Left renal pelvis (tissue), 4 donors: ENCODE measurements around the gene RNU5D-1. TPM values are rescaled to one million over a fixed set of nuclear protein-coding genes. Genes with fewer than 3 reads are reported as not detected.
A peak's percentile ranks its signal among the peaks of the same experiment; 100 is the strongest.
"Not testable (repeated sequence)": the region's sequence is repeated elsewhere in the genome, so short reads cannot be mapped to it uniquely, and the experiment has no call there.

Experiments
- DNase-seq, 4 donors: peaks; one replicate each; pipeline ENCODE4 v3.0.0-alpha.2; 2013; ENCODE audit warnings: low read depth in 4 of 4, low spot score in 3 of 4
- polyA plus RNA-seq, 4 donors: library from polyadenylated mRNA; unstranded; fragments of 120-200 nt; gene quantifications; one replicate each; pipeline ENCODE4 v1.2.1, GENCODE V29; 2013; ENCODE audit not compliant: insufficient read length in 4 of 4

Gene RNU5D-1
- polyA plus RNA-seq, result not detected

DNA sequence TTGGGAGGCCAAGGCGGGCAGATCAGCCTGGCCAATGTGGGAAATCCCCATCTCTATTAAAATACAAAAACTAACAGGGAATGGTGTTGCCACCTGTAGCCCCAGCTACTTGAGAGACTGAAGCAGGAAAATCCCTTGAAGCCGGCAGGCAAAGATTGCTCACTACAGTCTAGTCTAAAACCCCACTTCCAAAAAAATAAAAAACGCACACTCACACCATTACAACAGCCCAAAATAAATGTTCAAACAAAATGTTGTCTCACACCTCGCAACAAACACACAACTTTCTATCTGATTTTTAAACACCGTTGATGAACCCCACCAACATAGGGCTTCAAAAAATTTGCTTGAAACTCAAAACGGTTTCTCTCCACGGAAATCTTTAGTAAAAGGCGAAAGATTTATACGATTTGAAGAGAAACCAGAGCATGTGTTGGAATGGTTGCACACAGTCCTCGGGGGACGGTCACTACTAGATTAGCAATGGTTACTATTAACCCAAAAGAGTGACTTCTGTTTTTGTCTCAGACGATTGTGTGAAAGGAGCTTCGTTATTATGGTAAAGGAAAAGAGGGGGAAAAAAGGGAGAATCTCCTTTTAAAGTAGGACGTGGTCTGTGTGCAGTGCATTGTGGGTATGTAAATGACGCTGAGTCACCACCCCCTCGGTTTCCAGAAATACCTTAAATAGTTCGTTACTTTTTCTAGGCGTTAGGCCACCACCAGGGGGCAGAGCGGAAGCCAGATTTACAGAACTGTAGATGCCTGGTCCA is at the start of gene RNU5D-1:
Gene RNU5D-1 (minus strand): TSS at position 430 of the 772 bp plus-strand sequence.
- peak; percentile 91 to 96 (median 94) for DNase-seq

DNA sequence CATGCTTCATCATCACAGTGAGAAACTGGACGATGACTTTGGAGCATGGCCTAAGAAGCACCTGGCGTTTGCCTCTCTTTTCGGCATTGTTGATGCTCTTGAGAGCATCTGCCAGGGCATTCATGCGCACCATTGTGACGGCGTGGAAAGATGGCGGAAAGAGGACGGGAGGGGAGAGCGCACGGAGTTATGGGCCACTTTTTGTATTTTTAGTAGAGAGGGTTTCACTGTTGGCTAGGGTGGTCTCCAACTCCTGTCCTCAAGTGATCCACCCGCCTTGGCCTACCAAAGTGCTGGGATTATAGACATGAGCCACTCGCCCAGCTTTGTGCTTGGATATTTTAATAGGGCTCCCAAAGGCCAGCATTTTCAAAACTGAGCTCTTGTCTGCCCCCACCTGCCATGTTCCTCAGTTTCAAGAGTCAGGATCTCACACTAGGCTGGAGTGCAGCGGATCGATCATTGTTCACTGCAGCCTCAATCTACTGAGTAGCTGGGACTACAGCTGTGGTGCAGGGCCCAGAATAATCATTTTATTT is 49.7 kb upstream of the RNU5D-1 start:
- DNase-seq, result no peak

DNA sequence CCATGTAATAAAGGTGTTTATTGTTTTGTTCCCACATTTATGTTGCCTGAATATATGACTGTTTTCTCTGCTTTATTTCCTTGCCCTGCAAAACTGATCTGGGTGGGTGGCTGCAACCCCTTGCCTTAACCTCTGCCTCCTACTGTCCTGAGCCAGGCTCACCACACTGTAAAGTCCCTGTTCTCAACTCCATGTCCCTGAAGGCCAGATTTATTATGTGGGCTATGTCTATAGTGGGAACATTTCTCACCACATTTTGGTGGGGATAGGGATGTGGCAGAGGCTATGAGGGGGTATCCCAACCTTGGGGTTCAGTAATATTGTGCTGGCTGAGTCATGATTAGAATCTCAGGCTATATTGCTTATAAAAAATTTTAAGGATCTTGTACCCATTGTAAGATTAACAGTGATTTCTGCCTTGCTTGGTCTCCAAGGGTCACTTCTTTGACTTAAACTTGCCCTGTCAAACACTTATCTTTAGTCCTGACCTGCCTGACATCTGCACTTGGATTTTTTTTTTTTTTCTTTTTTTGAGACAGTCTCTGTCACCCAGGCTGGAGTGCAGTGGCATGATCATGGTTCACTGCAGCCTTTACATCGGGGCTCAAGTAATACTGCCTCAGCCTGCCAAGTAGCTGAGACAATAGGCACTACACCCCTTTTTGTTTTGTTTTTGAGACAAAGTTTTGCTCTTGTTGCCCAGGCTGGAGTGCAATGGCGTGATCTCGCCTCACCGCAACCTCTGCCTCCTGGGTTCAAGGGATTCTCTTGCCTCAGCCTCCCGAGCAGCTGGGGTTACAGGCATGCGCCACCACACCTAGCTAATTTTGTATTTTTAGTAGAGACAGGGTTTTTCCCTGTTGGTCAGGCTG is 48.0 kb upstream of the RNU5D-1 start:
- DNase-seq, result no peak

DNA sequence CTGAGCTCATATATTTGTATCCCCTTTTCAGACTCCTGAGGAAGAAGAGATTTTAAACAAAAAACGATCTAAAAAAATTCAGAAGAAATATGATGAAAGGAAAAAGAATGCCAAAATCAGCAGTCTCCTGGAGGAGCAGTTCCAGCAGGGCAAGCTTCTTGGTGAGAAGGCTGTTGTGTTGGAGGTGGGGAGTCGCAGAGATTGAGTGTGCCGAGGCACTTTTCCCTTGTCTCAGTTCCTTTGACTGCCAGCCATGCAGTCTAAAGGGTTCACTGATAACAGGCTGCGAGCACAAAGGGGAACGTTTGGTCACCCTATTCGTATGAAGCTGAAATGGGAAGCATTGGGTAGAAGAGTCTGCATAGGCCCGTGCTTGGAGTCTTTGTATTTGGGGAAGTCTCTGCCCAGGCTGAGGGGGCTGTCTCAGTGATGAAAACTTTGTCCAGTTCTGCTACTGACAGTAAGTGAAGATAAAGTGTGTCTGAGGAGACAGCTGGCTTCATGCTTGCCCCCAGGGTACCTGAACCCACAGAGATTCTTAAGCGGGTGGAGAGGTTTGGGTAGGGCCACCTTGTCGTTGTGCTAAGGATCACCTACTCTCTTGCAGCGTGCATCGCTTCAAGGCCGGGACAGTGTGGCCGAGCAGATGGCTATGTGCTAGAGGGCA is 47.1 kb upstream of the RNU5D-1 start:
- no peak for DNase-seq

DNA sequence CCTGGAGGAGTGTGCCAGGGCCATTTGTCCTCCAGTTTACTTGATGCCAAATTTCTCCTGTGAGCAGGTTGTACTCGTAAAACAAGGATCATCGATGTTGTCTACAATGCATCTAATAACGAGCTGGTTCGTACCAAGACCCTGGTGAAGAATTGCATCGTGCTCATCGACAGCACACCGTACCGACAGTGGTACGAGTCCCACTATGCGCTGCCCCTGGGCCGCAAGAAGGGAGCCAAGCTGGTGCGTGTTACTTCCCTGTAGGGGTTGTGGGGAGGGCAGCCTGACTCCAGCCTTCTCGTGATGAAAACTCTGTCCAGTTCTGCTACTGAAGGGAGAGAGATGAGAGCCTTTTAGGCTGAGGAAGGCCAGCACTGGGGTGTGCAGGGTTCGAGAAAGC is 46.6 kb upstream of the RNU5D-1 start:
- no peak for DNase-seq

DNA sequence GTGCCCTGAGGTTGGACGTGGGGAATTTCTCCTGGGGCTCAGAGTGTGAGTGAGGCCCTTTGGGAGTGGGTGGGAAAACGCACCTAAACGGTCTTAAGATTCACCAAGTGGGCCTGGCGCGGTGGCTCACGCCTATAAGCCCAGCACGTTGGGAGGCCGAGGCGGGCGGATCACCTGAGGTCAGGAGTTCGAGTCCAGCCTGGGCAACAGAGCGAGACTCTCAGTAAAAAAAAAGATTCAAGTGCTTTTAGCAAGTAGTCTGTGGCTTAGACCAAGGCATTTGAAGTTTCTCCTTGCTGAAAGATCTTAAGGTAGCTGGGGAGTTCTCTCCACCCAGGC is 45.7 kb upstream of the RNU5D-1 start:
- DNase-seq, result no peak

DNA sequence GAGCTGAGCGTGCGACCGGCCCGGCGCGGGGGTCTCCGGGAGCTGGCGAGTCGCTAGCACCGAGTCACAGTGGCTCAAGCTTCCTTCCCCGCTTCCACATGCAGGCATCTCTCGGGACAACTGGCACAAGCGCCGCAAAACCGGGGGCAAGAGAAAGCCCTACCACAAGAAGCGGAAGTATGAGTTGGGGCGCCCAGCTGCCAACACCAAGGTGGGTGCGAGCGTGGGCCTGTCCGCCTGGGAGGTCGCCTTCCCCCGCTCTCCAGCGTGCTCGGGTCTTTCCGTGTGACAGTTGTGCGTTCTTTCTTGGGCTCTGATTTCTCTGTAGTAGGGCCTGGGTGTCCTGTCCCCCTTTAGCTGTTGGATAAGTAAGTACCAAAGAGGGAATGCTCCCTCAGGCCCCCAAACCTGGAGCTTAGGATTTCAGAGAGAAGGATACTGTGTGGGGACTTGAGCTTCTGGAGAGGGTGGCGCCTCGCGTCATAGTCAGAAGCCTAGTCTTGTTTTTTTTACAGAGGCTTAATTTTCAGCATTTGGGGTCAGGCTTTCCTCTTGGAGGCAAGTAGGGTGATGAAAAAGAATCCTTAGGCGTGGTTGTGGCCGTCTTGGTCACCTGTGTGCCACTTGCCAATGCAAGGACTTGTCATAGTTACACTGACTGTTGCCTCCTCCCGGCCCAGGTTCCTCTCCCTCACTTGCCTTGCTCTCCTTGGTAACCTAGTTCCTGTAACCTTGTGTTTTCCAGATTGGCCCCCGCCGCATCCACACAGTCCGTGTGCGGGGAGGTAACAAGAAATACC is 45.2 kb upstream of the RNU5D-1 start:
- DNase-seq, result no peak

DNA sequence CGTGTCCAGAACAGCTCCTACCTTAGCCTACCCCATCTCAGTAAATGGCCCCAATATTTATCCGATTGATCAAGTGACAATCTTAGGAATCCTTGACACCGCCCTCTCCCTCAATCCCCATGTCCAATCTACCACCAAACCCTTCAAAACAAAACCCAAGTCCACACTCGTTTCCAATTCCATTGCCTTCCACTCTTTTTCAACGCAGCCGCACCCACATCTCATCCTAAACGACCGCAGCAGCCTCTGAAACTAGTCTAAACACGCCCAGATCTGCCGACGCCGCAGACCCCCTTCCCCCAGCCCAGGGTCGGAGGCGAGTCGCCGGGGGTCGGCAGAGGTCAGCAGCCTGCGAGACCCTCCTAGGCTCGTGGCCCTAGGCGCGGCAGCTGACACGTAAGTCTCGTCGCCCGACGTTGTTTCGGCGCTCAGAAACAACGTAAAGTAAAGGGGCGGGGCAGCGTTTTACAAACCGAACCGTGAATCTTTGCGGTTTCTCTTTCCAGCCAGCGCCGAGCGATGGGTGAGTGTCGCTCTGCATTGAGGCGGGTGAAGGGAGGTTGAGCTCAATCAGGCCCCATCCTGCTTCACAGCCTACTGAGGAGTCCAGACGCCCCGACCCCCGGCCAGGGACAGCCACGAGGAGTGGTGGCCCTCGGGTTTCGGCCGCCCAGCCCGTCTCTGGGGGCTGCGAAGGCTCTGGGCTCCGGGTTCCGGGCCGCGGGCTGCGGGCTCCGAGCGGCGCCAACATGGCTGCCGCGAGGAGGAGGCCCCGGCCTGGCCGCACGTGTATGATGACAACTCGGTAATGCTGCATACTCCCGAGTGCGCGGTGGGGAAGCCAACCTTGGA is 44.3 kb upstream of the RNU5D-1 start, which contains the start of gene RPS8:
Gene RPS8 (plus strand): TSS at position 463 of the 852 bp plus-strand sequence. CDS start 57 bp downstream, at position 520.
- peak; percentile 90 to 93 (median 92) for DNase-seq

DNA sequence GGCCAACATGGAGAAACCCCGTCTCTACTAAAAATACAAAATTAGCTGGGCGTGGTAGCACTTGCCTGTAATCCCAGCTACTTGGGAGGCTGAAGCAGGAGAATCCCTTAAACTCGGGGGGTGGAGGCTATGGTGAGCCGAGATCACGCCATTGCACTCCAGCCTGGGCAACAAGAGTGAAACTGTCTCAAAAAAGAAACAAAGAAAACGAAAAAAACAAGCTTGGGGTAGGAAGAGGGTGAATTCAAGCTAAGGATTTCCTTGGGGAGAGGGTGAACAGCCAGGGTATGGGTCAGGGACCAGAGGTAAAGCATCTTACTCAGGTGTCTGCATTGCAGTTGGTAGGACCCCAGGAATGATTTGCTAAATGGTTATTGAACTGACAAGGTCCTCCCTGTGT is 35.5 kb upstream of the RNU5D-1 start:
- not testable (repeated sequence) for DNase-seq

DNA sequence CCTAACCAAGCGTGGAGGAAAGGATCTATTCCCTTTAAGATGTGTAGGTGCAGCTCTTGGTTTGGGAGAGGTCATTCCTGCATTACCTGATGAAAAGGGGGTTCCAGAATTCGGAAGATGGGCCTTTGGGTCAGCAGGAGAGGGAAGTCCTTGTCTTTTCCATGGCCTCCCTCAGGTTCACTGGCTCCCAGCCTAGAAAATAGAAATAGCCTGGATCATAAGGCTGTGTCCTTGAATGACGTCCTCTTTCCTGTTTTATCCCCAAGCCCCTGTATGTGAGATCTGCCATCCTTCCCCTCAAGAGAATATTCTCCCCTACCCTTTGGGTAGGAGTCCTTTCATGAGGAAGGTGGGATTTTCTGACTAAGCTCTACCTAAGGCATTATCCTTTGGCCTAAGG is 29.9 kb upstream of the RNU5D-1 start:
- no peak for DNase-seq

DNA sequence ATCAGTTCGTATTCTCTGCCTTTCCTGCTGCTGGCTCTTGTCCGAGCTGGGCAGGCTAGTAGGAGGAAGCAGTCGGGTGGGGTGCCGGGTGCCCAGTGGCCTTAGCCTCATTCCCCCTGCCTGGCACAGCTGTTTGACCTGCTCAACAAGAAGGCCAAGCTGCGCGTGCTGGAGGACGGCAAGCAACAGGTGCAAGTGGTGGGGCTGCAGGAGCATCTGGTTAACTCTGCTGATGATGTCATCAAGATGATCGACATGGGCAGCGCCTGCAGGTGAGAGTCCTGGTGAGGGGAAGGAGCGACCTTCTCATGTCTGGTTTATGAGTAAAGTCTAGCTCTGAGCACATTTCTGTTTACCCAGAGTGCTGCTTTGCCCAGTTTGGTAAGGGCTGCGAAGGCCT is 28.1 kb upstream of the RNU5D-1 start:
- no peak for DNase-seq

DNA sequence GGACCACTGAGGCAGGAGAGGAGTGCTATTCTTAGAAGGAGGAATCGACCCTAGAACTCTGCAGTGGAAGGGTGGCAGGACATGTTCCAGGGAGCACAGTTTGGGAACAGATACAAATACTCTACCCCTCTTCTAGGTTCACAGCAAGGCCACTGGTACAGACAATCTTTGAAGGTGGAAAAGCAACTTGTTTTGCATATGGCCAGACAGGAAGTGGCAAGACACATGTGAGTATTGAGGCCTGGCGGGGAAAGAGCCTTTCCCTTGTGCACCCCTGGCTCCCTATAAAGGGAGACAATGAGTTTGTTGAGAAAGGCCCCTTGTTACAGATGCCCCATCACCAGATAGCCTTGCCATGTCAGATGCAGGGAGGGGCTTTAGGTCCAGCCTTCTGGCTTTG is 26.4 kb upstream of the RNU5D-1 start:
- no peak for DNase-seq

DNA sequence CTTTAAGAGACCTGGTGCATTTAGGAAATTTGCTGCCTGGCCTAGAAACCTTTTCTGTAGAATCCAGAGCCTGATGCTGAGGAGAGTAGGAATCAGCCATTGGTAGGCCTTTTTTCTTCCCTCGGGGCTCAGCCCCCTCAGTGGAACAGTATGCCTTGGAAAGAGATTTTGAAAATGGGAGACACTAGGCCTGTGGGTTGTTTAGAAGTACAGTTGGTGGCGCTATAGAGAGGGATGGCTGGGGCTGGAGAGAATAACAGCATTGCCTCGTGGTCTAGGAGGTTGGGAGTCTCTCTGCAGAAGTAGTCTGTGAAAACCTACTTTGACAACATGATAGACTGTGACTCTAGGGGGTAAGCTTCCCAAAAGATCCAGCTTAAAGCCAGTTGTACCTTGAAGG is 16.9 kb upstream of the RNU5D-1 start:
- DNase-seq, result no peak

DNA sequence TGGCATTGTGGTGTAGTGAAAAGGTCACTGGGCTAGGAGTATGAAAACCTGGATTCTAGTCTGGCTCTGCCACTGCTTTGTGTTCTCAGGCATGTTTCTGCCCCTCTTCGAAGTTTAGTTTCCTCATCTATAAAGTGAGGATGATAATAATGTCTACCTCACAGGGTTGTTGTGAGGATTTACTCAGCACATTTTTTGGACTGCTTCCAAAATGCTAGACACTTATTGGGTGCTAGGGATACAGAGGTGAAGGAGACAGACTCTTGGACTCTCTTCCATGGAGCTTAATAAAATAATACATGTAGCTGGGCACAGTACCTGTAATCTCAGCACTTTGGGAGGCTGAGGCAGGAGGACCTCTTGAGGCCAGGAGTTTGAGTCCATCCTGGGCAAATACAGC is 12.2 kb upstream of the RNU5D-1 start:
- DNase-seq, result no peak

DNA sequence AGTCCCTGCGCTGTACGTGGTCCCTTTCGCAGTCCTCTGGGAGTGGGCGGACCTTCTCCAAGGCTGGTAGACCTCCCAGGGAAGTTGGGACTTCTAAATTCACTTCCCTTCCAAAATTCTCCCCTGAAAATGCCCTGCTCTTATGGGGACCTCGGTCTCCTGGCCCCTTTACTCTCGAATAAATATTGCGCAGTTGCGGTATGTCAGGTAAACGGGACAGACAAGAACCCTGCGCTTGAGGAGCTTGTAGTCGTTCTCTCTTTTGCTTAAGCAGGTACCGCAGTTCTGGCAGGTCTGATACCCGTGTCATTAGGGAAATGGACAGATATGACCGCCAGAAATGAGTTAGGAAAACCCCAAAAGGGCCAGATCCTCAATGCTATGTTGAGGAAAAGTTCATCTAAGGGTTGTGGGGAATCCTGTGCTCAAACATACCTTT is 9.2 kb upstream of the RNU5D-1 start:
- no peak for DNase-seq

DNA sequence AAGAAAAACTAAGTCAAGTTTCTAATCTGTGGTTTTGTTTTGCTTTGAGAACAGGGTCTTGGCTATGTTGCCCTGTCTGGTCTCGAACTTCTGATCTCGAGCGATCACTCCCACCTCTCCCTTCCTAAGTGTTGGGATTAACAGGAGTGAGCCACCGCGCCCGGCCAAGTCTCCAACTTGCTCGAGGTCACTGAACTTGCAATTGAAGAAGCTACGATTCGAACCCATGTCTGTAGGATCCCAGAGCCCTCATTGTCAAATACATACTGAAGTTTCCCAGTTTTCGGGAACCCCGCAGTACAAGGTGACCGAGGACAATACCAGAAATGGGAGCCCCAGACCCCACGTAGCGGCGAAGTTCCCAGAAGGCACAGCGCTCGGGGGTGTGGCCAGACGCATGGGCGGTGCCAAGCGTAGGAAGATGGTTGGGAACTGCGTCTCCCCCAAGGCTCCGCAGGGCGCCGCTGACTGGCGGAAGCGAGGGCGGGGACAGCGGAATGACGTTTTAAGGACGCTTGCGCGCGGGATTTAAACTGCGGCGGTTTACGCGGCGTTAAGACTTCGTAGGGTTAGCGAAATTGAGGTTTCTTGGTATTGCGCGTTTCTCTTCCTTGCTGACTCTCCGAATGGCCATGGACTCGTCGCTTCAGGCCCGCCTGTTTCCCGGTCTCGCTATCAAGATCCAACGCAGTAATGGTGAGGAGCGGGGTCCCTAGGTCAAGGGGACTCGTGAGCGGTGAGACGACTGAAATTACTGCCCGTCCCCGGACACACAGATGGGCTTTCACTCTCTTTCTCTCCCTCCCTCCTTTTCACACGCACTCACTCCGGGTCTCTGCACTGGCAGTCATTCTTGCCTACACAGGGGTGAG is 8.6 kb upstream of the RNU5D-1 start, which contains the start of gene KIF2C:
Gene KIF2C (plus strand): TSS at position 531 of the 872 bp plus-strand sequence. CDS start 96 bp downstream, at position 627.
- peak; percentile 93 to 95 (median 94) for DNase-seq

DNA sequence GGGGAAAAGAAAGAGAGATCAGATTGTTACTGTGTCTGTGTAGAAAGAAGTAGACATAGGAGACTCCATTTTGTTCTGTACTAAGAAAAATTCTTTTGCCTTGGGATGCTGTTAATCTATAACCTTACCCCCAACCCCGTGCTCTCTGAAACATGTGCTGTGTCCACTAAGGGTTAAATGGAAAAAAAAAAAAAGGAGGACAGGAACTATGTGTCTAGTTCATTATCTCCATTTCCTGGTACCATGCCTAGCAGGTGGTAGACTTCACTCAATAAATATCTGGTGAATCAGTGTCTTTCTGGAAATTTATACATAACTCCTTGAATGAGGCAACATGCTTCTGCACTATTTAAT is 8.0 kb upstream of the RNU5D-1 start:
- DNase-seq, result not testable (repeated sequence)

DNA sequence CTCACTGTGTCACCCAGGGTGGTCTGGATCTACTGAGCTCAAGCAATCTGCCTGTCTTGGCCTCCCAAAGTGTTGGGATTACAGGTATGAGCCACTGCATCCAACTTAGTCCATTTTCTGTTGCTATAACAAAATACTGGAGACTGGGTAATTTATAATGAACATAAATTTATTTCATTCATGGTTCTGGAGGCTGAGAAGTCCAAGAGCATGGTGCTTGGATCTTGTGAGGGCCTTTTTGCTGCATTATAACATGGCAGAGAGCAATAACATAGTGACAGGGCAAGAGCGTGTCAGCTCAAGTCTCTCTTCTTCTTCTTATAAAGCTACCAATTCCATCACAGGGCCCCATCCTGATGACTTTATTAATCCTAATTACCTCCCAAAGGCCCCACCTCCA is 5.0 kb upstream of the RNU5D-1 start:
- DNase-seq, result no peak
